Caco-2 (cell line): ENCODE measurements around the gene CST11. TPM values are rescaled to one million over a fixed set of nuclear protein-coding genes. Genes with fewer than 3 reads are reported as not detected.

Experiments used
- BruUV-seq: library from RNA; stranded (reverse); fragments of 400-500 nt; replicated peaks from 2 replicates; lab custom pipeline; 2021; lab: Mats Ljungman, UMichigan
- CTCF ChIA-PET: fragments of 300-600 bp; sonication (Branson Sonifier 250); formaldehyde crosslinking; loops from one replicate; lab custom pipeline; 2022; ENCODE audit warnings: antibody characterized with exemption; lab: Charles Lee
- POLR2A ChIA-PET: fragments of 300-600 bp; sonication (Branson Sonifier 250); formaldehyde crosslinking; loops from one replicate; lab custom pipeline; 2022; ENCODE audit warnings: antibody characterized with exemption; lab: Charles Lee
- DNase-seq, 2 experiments: peaks; one replicate each; pipeline versions ENCODE4 v3.0.0 to v3.0.0-alpha.2; 2020 to 2022
- H3K27me3 ChIP-seq: replicated peaks from 2 replicates; pipeline ENCODE4 v1.6.0; 2011; ENCODE audit warnings: low read length; ENCODE audit not compliant: control insufficient read depth, insufficient read depth
- H3K36me3 ChIP-seq: 2 replicates; pipeline ENCODE4 v1.5.1; 2011; ENCODE audit warnings: low read length; ENCODE audit not compliant: control insufficient read depth, insufficient read depth
- H3K4me1 ChIP-seq: fragments of 250-450 bp; sonication (Bioruptor Pico); 2 replicates; pipeline ENCODE4 v1.5.1; 2020; ENCODE audit warnings: mild to moderate bottlenecking
- H3K4me3 ChIP-seq: 2 replicates; pipeline ENCODE4 v1.5.1; 2011; ENCODE audit warnings: low read depth, mild to moderate bottlenecking, control low read depth, low read length
- H3K9me3 ChIP-seq: fragments of 250-450 bp; sonication (Bioruptor Pico); 2 replicates; pipeline ENCODE4 v1.5.1; 2020; ENCODE audit warnings: mild to moderate bottlenecking, moderate library complexity
- H3K27ac Mint-ChIP-seq: one replicate; pipeline ENCODE4 v1.8.0; 2022; ENCODE audit warnings: mixed read lengths; ENCODE audit not compliant: unreplicated experiment
- H3K27me3 Mint-ChIP-seq: one replicate; pipeline ENCODE4 v1.8.0; 2022; ENCODE audit warnings: mixed read lengths; ENCODE audit not compliant: insufficient read depth, unreplicated experiment
- H3K36me3 Mint-ChIP-seq: one replicate; pipeline ENCODE4 v1.8.0; 2022; ENCODE audit warnings: mild to moderate bottlenecking, mixed read lengths; ENCODE audit not compliant: insufficient read depth, unreplicated experiment
- H3K4me1 Mint-ChIP-seq: one replicate; pipeline ENCODE4 v1.8.0; 2022; ENCODE audit warnings: low read depth, mixed read lengths; ENCODE audit not compliant: unreplicated experiment
- H3K4me3 Mint-ChIP-seq: one replicate; pipeline ENCODE4 v1.8.0; 2022; ENCODE audit warnings: mild to moderate bottlenecking, moderate library complexity, mixed read lengths; ENCODE audit not compliant: unreplicated experiment
- H3K9me3 Mint-ChIP-seq: one replicate; pipeline ENCODE4 v1.8.0; 2022; ENCODE audit warnings: mixed read lengths; ENCODE audit not compliant: unreplicated experiment
- intact Hi-C: fragments of 100-400 bp; cut with micrococcal nuclease; formaldehyde crosslinking; loops from one replicate; pipeline ENCODE4 v1.10.0; 2022; ENCODE audit not compliant: unreplicated experiment
- total RNA-seq: library from RNA; stranded (reverse); gene quantifications from 2 replicates; pipeline ENCODE4 v1.2.3, GENCODE V29; 2022
- TF ChIP-seq, protein P1 (sequence below), 2 experiments: fragments of 200-600 bp in 1 of 2; IDR thresholded peaks; 1 replicate in 1 of 2; 2 replicates in 1 of 2; pipeline versions ENCODE4 v1.5.1 to v1.8.0; 2011 to 2022; ENCODE audit warnings: antibody characterized with exemption in 1 of 2, control low read depth in 1 of 2, inconsistent platforms in 1 of 2, low read depth in 1 of 2, low read length in 1 of 2, mild to moderate bottlenecking in 1 of 2, moderate library complexity in 1 of 2; ENCODE audit not compliant: insufficient read depth in 1 of 2, severe bottlenecking in 1 of 2, unreplicated experiment in 1 of 2

CST11 gene
- total RNA-seq, 1 experiment from 2014 or later, result not detected

GRCh38 chr20:23420943-23421931 is 31.4 kb downstream of the CST11 start, which contains the start of gene NAPB:
TSS of gene NAPB (minus strand) at chr20:23421488. CDS start at chr20:23421402, 86 bp downstream.
- Histone ChIP-seq H3K4me3 (peak within 1 kb of the TSS; percentile 96), H3K36me3 (no peaks in the 10 kb centered on the region), H3K27me3 (no peaks in the 10 kb centered on the region), H3K4me1 (peaks cover 12% of the 10 kb centered on the region), H3K9me3 (no peaks in the 10 kb centered on the region)
- H3K36me3 Mint-ChIP-seq, result no peaks in the 10 kb centered on the region
- H3K9me3 Mint-ChIP-seq, result no peaks in the 10 kb centered on the region
- ChIA-PET CTCF (interaction anchor here (0.5 to 1.1 kb wide), 6 partner anchors 25 to 188 kb away, joined by 3 to 15 read pairs (median 4); partner anchors contain the start of gene NXT1), POLR2A (interaction anchor here (0.6 to 1.3 kb wide), 6 partner anchors 30 to 125 kb away, joined by 3 to 9 read pairs (median 4); partner anchors contain the start of gene GZF1)
- TF ChIP-seq, protein P1, sequence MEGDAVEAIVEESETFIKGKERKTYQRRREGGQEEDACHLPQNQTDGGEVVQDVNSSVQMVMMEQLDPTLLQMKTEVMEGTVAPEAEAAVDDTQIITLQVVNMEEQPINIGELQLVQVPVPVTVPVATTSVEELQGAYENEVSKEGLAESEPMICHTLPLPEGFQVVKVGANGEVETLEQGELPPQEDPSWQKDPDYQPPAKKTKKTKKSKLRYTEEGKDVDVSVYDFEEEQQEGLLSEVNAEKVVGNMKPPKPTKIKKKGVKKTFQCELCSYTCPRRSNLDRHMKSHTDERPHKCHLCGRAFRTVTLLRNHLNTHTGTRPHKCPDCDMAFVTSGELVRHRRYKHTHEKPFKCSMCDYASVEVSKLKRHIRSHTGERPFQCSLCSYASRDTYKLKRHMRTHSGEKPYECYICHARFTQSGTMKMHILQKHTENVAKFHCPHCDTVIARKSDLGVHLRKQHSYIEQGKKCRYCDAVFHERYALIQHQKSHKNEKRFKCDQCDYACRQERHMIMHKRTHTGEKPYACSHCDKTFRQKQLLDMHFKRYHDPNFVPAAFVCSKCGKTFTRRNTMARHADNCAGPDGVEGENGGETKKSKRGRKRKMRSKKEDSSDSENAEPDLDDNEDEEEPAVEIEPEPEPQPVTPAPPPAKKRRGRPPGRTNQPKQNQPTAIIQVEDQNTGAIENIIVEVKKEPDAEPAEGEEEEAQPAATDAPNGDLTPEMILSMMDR (IDR thresholded peaks at IDR 0.05; ENCODE audit: insufficient read depth in 1 of 2, low read depth in 1 of 2, low read length in 1 of 2, severe bottlenecking in 1 of 2, unreplicated experiment in 1 of 2), result peak; percentile 39 to 56
- peak; percentile 94 to 96 for DNase-seq
- no TSS peak for BruUV-seq
- intact Hi-C loops, result loop anchor here (5.0 kb wide), 1 partner anchor 59 kb away; the partner anchor contains the start of gene GZF1
- H3K27me3 Mint-ChIP-seq, result no peaks in the 10 kb centered on the region
- H3K27ac Mint-ChIP-seq, result peak within 1 kb of the TSS; percentile 67
- peak within 1 kb of the TSS; percentile 94 for H3K4me3 Mint-ChIP-seq
- peaks cover 5% of the 10 kb centered on the region for H3K4me1 Mint-ChIP-seq

GRCh38 chr20:23419995-23420901 is 32.4 kb downstream of the CST11 start:
- ChIA-PET CTCF (no interaction called here), POLR2A (interaction anchor here (1.0 to 1.3 kb wide), 2 partner anchors 59 to 62 kb away, joined by 3 to 6 read pairs; partner anchors contain the start of gene GZF1)
- BruUV-seq, result no TSS peak
- peak overlapping the region; percentile 94 for H3K4me3 Mint-ChIP-seq
- no peaks in the 10 kb centered on the region for H3K27me3 ChIP-seq
- no peaks in the 10 kb centered on the region for H3K27me3 Mint-ChIP-seq
- H3K4me1 ChIP-seq, result peaks cover 12% of the 10 kb centered on the region
- TF ChIP-seq, protein P1 (IDR thresholded peaks at IDR 0.05; ENCODE audit: insufficient read depth in 1 of 2, low read depth in 1 of 2, low read length in 1 of 2, severe bottlenecking in 1 of 2, unreplicated experiment in 1 of 2), result no peak
- intact Hi-C loops, result loop anchor here (5.0 kb wide), 1 partner anchor 58 kb away; the partner anchor contains the start of gene GZF1
- H3K36me3 Mint-ChIP-seq, result no peaks in the 10 kb centered on the region
- H3K4me1 Mint-ChIP-seq, result peaks cover 5% of the 10 kb centered on the region
- H3K36me3 ChIP-seq, result no peaks in the 10 kb centered on the region
- no peaks in the 10 kb centered on the region for H3K9me3 ChIP-seq
- H3K27ac Mint-ChIP-seq, result peak overlapping the region; percentile 67
- peak; percentile 45 to 51 for DNase-seq
- H3K9me3 Mint-ChIP-seq, result no peaks in the 10 kb centered on the region
- H3K4me3 ChIP-seq, result peak overlapping the region; percentile 96
